HS-5 (cell line): ENCODE results near the gene TEX14.
A peak's percentile ranks its signal among the peaks of the same experiment; 100 is the strongest.
"Not testable (repeated sequence)": the region's sequence is repeated elsewhere in the genome, so short reads cannot be mapped to it uniquely, and the experiment has no call there.

ENCODE experiments used
- DNase-seq: peaks from one replicate; pipeline ENCODE4 v3.0.0-alpha.2; 2012; ENCODE audit warnings: low read depth

Gene TEX14

DNA sequence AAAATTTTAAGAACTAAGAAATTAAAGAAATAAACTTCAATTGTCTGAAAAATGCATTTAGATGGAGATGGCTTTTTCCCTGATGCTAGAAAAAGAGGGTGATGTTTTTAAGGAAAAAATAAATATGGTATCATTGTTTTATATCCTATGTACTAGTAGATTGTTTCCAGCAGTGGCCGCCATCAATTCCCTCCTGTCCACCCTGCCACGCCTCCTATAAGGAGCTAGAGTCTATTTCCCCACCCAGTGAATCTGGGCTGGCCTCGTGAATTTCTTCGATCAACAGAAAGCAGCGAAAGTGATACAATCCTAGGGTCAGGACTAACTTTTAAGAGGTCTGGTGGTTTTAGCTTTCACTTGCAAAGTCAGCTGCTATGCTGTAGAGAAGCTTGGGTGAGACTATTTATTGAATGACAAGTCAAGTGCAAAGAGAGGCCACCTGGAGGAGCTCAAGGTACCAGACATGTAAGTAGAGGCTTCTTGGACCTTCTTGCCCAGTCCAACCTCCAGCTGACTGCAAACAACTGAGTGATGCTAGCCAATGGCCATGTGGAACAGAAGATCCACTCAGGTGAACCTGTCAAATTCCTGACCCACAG lies 96.6 kb downstream of the TEX14 start:
- no peak for DNase-seq

DNA sequence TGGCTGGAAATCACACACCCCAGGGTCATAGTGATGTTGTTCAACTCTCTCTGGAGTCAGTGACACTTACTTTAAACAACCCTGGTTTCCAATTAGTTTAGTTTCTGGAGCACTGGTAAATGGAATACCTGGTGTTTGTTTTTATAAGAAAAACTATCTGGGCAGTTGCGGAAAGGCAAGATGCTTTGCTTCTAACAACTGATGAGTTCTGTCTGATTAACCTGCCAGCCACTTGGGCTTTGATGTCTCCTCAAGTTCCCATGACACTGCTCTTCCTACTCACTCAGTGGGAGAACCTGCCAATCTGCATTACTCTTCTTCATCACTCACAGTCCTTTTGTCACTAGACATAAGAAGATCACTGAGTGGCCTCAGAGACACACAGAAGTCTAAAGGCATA lies 98.7 kb downstream of the TEX14 start:
- DNase-seq, result no peak

- DNase-seq, result no peak
Observed at GRCh38 chr17:58591455-58591854, 100.4 kb downstream of the TEX14 start.

DNA sequence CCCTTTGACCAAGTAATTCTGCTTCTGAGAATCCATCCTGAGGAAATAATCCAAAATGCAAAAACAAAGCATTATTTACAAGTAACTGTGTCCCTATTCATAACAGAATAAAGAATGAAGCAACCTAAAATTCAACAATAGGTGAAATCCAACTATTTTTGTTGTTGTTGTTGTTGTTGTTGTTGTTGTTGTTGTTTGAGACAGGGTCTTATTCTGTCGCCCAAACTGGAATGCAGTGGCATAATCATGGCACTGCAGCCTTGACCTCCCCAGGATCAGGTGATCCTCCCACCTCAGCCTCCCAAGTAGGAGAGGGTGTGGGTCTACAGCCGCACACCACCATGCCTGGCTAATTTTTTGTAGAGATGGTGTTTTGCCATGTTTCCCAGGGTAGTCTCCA lies 101.5 kb downstream of the TEX14 start:
- no peak for DNase-seq

DNA sequence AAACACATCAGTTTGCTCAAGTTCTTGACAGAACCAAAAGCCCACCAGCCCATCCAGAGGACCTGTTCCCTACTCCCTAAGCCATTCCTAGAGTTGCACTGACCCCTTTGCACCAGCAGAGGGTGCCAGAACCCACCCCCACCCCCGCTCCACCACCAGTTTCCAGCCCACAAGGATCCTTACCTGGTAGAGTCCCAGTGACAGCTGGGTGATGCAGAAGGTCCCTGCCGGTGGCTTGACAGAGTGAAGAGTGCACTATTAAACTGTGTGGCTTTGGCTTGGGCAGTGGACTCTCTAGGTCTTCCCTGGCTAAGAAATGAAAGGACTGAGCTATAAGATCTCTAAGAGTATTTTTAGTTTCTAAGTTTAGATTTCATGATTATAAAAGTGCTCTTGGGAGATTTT lies 104.1 kb downstream of the TEX14 start:
- DNase-seq, result no peak

DNA sequence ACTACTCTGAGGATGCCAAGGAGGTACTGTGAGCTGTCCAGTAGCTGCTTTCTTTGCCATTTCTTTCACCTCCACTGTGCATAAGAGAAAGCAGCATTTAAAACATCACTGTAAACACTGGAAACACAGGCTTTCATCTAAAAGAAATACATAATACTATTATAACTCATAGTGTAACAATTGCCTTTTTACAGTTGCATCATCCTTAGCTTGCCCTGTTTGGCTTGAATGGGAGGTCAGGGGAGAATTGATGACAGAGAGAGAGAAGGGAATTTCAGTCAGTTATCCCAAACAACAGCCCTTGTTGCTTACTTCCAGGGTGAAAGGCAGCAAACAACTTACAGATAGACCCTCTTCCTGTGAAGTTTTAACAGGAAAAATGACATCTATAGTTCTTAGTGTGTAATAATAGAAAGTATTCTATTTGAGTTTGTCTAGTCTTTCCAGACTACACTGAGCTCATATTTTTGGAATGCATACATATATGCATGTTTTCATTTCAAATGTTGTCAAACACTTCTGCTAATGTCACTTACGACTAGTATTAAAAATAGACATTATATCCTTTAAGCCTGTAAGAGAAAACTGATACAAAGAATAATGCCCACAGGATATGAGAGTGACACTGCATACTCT lies 105.7 kb downstream of the TEX14 start:
- no peak for DNase-seq

- DNase-seq, result no peak
Observed at GRCh38 chr17:58585554-58585953, 106.3 kb downstream of the TEX14 start.

DNA sequence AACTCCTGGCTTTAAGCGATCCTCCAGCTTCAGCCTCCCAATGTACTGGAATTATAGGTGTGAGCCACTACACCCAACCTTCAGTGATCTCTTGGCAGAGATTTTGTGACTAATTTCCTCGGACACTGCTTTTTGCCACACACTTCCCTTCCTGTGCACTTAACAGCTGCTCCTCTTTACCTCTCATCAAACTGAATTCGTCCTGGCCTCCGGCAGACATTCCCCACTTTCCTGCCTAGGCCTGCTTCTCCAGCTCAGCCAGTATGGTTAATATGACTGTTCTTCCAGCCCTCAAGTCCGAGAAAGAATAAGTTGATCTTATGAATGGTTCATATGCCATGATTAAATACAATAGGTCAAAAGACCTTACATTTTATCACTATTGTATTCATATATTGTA lies 108.4 kb downstream of the TEX14 start:
- DNase-seq, result no peak

DNA sequence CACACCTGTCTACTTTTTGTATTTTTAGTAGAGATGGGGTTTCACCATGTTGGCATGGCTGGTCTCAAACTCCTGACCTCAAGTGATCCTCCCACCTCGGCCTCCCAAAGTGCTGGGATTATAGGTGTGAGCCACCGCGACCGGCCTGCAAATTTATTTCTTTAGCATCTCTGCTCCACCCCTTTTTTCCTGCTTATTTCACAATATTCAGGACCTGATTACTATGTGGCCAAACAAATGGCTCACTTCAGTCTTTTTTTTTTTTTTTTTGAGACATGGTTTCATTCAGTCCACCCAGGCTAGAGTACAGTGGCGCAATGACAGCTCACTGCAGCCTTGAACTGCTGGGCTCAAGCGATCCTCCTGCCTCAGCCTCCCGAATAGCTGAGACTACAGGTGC lies 109.1 kb downstream of the TEX14 start:
- DNase-seq, result not testable (repeated sequence)

GRCh38 chr17:58580671-58581070 lies 111.2 kb downstream of the TEX14 start:
- DNase-seq, result no peak

- DNase-seq, result no peak
Observed at GRCh38 chr17:58577696-58578095, 114.1 kb downstream of the TEX14 start.

- no peak for DNase-seq
Observed at GRCh38 chr17:58576679-58577367, 115.0 kb downstream of the TEX14 start.

GRCh38 chr17:58575511-58575910 lies 116.3 kb downstream of the TEX14 start:
- DNase-seq, result peak; percentile 37

GRCh38 chr17:58574025-58574424 lies 117.8 kb downstream of the TEX14 start:
- no peak for DNase-seq

DNA sequence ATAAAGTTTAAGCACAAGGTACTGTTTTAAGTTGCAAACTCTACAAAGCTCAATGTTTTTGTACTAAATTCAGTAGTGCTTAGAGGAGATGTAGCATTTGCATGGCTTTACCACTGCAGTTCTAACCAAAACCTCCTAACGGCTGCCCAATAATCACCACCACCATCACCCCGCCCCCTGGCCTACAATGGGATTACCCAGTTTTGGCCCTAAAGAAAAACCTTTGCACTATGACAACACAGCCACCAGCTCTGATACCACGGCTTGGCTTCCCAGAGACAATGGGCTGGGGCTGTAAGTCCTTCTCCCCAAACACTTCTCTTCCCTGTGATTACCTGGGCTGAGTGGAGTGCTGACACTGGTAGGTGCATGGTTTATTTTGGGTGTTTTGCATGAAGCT lies 119.0 kb downstream of the TEX14 start:
- DNase-seq, result no peak

GRCh38 chr17:58570758-58571157 lies 121.1 kb downstream of the TEX14 start:
- DNase-seq, result no peak

DNA sequence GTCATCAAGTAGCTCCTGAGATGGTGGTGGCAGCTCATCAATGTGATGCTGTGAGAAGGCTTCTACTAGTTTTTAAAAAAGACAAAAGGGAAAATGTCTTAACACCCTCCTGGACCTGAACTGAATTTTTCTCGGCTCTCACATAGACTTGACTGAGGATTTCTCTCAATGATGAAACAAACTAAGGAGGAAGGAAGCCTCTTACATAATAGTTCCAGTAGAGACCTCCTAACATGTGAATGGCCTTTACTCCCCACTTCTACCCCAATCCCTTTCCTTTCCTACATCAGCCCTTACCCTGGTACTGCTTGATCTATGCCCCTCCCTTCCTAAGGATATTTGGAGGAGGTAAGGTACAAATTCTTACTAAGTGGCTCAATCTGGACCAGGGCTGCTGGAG lies 122.6 kb downstream of the TEX14 start:
- no peak for DNase-seq

GRCh38 chr17:58568044-58568799 lies 123.6 kb downstream of the TEX14 start:
- DNase-seq, result no peak

DNA sequence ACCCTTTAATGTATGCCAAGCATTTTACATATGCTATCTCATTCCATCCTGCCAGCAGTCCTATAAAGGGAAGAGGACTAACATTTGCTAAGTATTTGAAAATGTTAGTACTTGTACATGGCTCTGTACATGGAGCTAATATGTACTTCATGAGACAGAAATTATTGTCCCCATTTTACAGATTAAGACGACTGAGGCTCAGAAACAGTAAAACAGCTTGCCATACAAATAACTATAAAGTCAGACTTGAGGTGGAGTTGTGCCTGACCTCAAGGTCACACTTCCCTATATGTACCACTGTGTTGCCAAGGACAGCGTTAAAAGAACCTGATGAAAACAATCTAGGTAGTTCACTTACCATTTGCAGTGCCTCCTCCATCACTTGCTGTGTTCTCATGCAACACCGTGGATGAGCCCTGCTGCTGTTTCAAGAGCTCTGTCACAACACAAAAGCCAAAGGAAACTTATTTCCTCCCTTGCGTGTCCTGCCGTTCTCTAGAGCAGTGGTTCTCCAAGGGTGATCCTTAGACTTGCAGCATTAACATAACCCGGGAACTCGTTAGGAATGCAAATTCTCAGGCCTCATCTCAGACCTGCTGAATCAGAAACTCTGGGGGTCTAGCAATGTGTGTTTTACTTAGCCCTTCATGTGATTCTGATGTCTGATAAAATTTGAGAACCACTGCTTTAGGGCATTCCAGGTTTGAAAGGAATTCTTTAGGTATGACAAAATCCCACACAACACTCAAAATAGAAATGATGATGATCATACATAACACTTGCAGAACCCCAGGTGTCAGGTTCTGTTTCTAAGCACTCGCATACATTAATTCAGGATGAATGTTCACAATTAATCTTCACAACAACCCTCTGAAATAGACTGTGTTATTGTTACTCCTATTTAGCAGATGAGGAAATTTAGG lies 126.2 kb downstream of the TEX14 start:
- DNase-seq, result no peak

- no peak for DNase-seq
Observed at GRCh38 chr17:58564971-58565370, 126.9 kb downstream of the TEX14 start.

- no peak for DNase-seq
Observed at GRCh38 chr17:58564243-58564642, 127.6 kb downstream of the TEX14 start.

DNA sequence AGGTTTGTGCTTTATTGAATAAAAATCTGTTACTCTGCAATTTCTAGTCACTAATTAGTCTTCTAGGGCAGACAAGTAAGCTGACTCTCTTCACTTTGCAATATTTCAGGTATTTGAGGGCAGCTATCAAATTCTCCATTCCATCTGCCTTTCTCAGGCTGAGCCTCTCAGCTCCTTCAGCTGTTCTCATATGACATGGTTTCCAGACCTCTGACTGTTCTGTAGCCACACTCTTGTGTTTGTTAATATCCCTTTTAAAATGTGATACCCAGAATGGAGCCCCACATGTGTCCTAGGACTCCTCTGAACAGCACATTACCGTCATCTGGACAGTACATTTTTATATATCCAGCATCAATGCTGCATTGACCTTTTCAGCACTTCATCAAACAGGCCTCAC lies 131.3 kb downstream of the TEX14 start:
- no peak for DNase-seq
